ENCODE measurements around the gene RPL31. TPM values are rescaled to one million over a fixed set of nuclear protein-coding genes. Genes with fewer than 3 reads are reported as not detected.

RPL31 gene
- total and polyA plus RNA-seq, 9 of the 15 experiments (the other 6 are each of a cell fraction or from before 2014, with no cell fraction given), result 1,176 to 6,037 (median 2,997) TPM

- ATAC-seq (no peak), DNase-seq (ENCODE audit: extremely low read depth in 1 of 4, low spot score in 3 of 4) (no peak), FAIRE-seq (no peak)
- WGBS (ENCODE audit: insufficient coverage, low coverage, missing lambda C conversion rate), result 42% methylated on average over 6 of the region's 6 CpGs
- in situ Hi-C loops (cut with MboI), result no loop called here
- intact Hi-C loops (cut with micrococcal nuclease), result no loop called here
- Histone ChIP-seq H4K20me1 (replicated peaks; ENCODE audit: control insufficient read depth, insufficient read depth, low read length) (no peaks in the 10 kb centered on the region), H3K9me3 (replicated peaks; ENCODE audit: control insufficient read depth, insufficient read depth, low read depth, low read length) (no peaks in the 10 kb centered on the region), H3K4me3 (no peak overlapping the region), H3K9ac (ENCODE audit: insufficient read depth in 1 of 2, low read depth in 2 of 2, low read length in 2 of 2) (no peak overlapping the region), H2AFZ (ENCODE audit: low read depth, low read length) (no peak overlapping the region), H3K4me2 (ENCODE audit: insufficient read depth, low read length) (no peak overlapping the region), H3K79me2 (ENCODE audit: control insufficient read depth, insufficient read depth, low read length) (no peaks in the 10 kb centered on the region), H3K36me3 (ENCODE audit: control insufficient read depth, insufficient read depth, low read length) (no peaks in the 10 kb centered on the region), H3K4me1 (replicated peaks in 1 of 2; ENCODE audit: control insufficient read depth in 2 of 2, insufficient read depth in 2 of 2, low read length in 2 of 2) (peaks cover 5% of the 10 kb centered on the region in 2 experiments; a peak in 3 of 5 replicates), H3K9me1 (ENCODE audit: control insufficient read depth, insufficient read depth, low read length) (no peaks in the 10 kb centered on the region), H3K27ac (ENCODE audit: extremely low read depth, low read depth, low read length) (no peak overlapping the region), H3K27me3 (ENCODE audit: control insufficient read depth in 2 of 2, insufficient read depth in 2 of 2, low read length in 2 of 2) (peaks cover 20 to 41% of the 10 kb centered on the region in 2 experiments)
- no TSS peak for BruUV-seq (replicated peaks)
- ChIA-PET POLR2A (interaction anchor here (1.1 kb wide), 1 partner anchor 39 kb away, joined by 4 read pairs; the partner anchor contains the start of gene RPL31), CTCF (ENCODE audit: low intra/inter-chr PET ratio) (no interaction called here)
- TF ChIP-seq ZNF263 (CRISPR knock-in tag; IDR thresholded peaks at IDR 0.05; ENCODE audit: borderline replicate concordance), result no peak
- TF ChIP-seq E4F1 (CRISPR knock-in tag; IDR thresholded peaks at IDR 0.05; ENCODE audit: borderline replicate concordance), result no peak
- TF ChIP-seq NBN (IDR thresholded peaks at IDR 0.05; ENCODE audit: low read depth), result no peak
- TF ChIP-seq TEAD1 (CRISPR knock-in tag; IDR thresholded peaks at IDR 0.05), result no peak
- no peak for TF ChIP-seq TAF15 (IDR thresholded peaks at IDR 0.05; ENCODE audit: low read depth, low read length)
- TF ChIP-seq ETV1 (tag; conservative IDR thresholded peaks at IDR 0.05; ENCODE audit: low read depth), result no peak
- TF ChIP-seq TSC22D4 (tag; IDR thresholded peaks at IDR 0.05), result no peak
- TF ChIP-seq RREB1 (CRISPR knock-in tag; IDR thresholded peaks at IDR 0.05), result no peak
- TF ChIP-seq IRF2 (CRISPR knock-in tag; IDR thresholded peaks at IDR 0.05), result no peak
- TF ChIP-seq ARHGAP35 (IDR thresholded peaks at IDR 0.05; ENCODE audit: partially characterized antibody), result no peak
- no peak for TF ChIP-seq FIP1L1 (IDR thresholded peaks at IDR 0.05; ENCODE audit: low read depth, low read length, poor library complexity, severe bottlenecking)
- no peak for TF ChIP-seq ZFP91 (CRISPR knock-in tag; IDR thresholded peaks at IDR 0.05)
- TF ChIP-seq TCF7L2 (IDR thresholded peaks at IDR 0.05; ENCODE audit: low read depth, low read length), result no peak
- no peak for TF ChIP-seq ZNF41 (CRISPR knock-in tag; conservative IDR thresholded peaks at IDR 0.05)
Observed at GRCh38 chr2:101040761-101041160, 38.7 kb downstream of the RPL31 start.
